Renal cortical epithelial cell (primary cell): ENCODE results near the gene UBE3C. TPM values are rescaled to one million over a fixed set of nuclear protein-coding genes. Genes with fewer than 3 reads are reported as not detected.
A peak's percentile ranks its signal among the peaks of the same experiment; 100 is the strongest.
"Not testable (repeated sequence)": the region's sequence is repeated elsewhere in the genome, so short reads cannot be mapped to it uniquely, and the experiment has no call there.

Experiments
- DNase-seq: peaks from one replicate; pipeline ENCODE4 v3.0.0-alpha.2; 2011; ENCODE audit warnings: low read depth
- total RNA-seq: library from RNA; depleted of rRNA; stranded (reverse); fragments of >200 nt; gene quantifications from 2 replicates; pipeline ENCODE4 v1.2.3, GENCODE V29; 2014

Gene UBE3C
- total RNA-seq, 1 donor from 2014 or later, result 102 TPM

- DNase-seq, result not testable (repeated sequence)
Observed at GRCh38 chr7:157130849-157131248, 7.9 kb upstream of the UBE3C start.

GRCh38 chr7:157132796-157133195 is 5.9 kb upstream of the UBE3C start:
- no peak for DNase-seq

GRCh38 chr7:157133304-157133703 is 5.4 kb upstream of the UBE3C start:
- DNase-seq, result no peak

- peak; percentile 58 for DNase-seq
Observed at GRCh38 chr7:157136372-157136771, 2.4 kb upstream of the UBE3C start.

GRCh38 chr7:157138101-157138423 is 664 bp upstream of the UBE3C start:
- DNase-seq, result peak; percentile 4

GRCh38 chr7:157139111-157139809 is 534 bp downstream of the UBE3C start:
- peak; percentile 12 for DNase-seq

GRCh38 chr7:157139810-157140510 is 1.2 kb downstream of the UBE3C start:
- peak; percentile 13 for DNase-seq

- no peak for DNase-seq
Observed at GRCh38 chr7:157140511-157140905, 1.8 kb downstream of the UBE3C start.

GRCh38 chr7:157141525-157142060 is 2.9 kb downstream of the UBE3C start:
- DNase-seq, result no peak

GRCh38 chr7:157143788-157144187 is 5.1 kb downstream of the UBE3C start:
- DNase-seq, result no peak

GRCh38 chr7:157149317-157149716 is 10.6 kb downstream of the UBE3C start:
- no peak for DNase-seq

GRCh38 chr7:157150882-157151281 is 12.2 kb downstream of the UBE3C start:
- peak; percentile 46 for DNase-seq

- DNase-seq, result peak; percentile 13
Observed at GRCh38 chr7:157151626-157152339, 13.1 kb downstream of the UBE3C start.

- DNase-seq, result no peak
Observed at GRCh38 chr7:157152391-157152937, 13.7 kb downstream of the UBE3C start.

GRCh38 chr7:157153260-157153659 is 14.5 kb downstream of the UBE3C start:
- DNase-seq, result peak; percentile 16

- no peak for DNase-seq
Observed at GRCh38 chr7:157155959-157156358, 17.2 kb downstream of the UBE3C start.

GRCh38 chr7:157158400-157158799 is 19.7 kb downstream of the UBE3C start:
- peak; percentile 30 for DNase-seq

GRCh38 chr7:157159537-157159936 is 20.8 kb downstream of the UBE3C start:
- DNase-seq, result not testable (repeated sequence)

- no peak for DNase-seq
Observed at GRCh38 chr7:157160433-157160832, 21.7 kb downstream of the UBE3C start.

- DNase-seq, result no peak
Observed at GRCh38 chr7:157165987-157166386, 27.3 kb downstream of the UBE3C start.

GRCh38 chr7:157168571-157168970 is 29.8 kb downstream of the UBE3C start:
- DNase-seq, result no peak

GRCh38 chr7:157176771-157177170 is 38.0 kb downstream of the UBE3C start:
- no peak for DNase-seq
